ENCODE data around the gene AAMDC. TPM values are rescaled to one million over a fixed set of nuclear protein-coding genes. Genes with fewer than 3 reads are reported as not detected.
"Not testable (repeated sequence)": the region's sequence is repeated elsewhere in the genome, so short reads cannot be mapped to it uniquely, and the experiment has no call there.

The AAMDC gene
- total and polyA plus RNA-seq, 2 donors (not counting 1 experiment from before 2014, with no cell fraction given): 1.9 to 7.5 TPM

DNA sequence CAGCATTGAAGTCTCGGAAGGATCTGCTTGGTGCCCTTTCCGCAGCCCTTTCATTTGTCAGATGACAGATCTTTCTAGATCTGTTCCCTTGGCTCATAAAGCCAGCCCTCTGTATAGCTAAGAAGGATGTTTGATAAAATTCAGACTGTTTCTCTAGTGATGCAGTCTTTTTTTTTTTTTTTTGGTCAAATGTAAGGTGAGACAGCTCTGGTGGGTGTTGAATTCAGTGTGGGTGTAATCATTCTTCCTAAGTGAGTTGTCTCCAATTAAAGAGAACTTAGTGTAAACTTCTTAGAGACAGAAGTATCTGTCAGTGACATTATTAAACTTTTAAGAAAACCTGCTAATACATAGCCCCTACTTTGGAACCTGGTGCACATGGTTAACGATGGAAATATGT lies 53.3 kb downstream of the AAMDC start:
- Histone ChIP-seq H3K4me1 (ENCODE audit: control insufficient read depth in 2 of 2, insufficient read depth in 2 of 2, low read length in 2 of 2) (peaks cover 2% of the 10 kb centered on the region in 2 donors), H3K4me2 (replicated peaks; ENCODE audit: low read depth, low read length, poor library complexity, severe bottlenecking) (no peak overlapping the region), H3K36me3 (replicated peaks in 1 of 2; ENCODE audit: control extremely low read depth in 1 of 2, control insufficient read depth in 1 of 2, extremely low read depth in 1 of 2, insufficient read depth in 2 of 2, low read length in 1 of 2) (peaks cover 3 to 41% of the 10 kb centered on the region in 2 experiments), H3K27ac (ENCODE audit: low read length in 2 of 2) (no peak overlapping the region), H3K4me3 (ENCODE audit: control extremely low read depth in 1 of 5, extremely low read depth in 1 of 5, insufficient read depth in 1 of 5, low read depth in 2 of 5, low read length in 4 of 5) (no peak overlapping the region), H3K79me2 (ENCODE audit: control insufficient read depth, insufficient read depth, low read length) (no peaks in the 10 kb centered on the region), H4K20me1 (ENCODE audit: control insufficient read depth, insufficient read depth, low read length, poor library complexity, severe bottlenecking) (no peaks in the 10 kb centered on the region), H3K9ac (ENCODE audit: low read length) (no peak overlapping the region), H3K27me3 (replicated peaks in 1 of 4; ENCODE audit: control extremely low read depth in 1 of 4, control insufficient read depth in 3 of 4, insufficient read depth in 4 of 4, low read length in 3 of 4) (no peaks in the 10 kb centered on the region), H3K9me3 (ENCODE audit: control extremely low read depth in 1 of 3, control insufficient read depth in 2 of 3, insufficient read depth in 1 of 3, low read length in 2 of 3) (no peaks in the 10 kb centered on the region), H2AFZ (ENCODE audit: insufficient read depth, low read depth, low read length, poor library complexity, severe bottlenecking) (no peak overlapping the region)
- DNase-seq (no peak), ATAC-seq (ENCODE audit: low read depth) (no peak)
- TF ChIP-seq, protein P1, sequence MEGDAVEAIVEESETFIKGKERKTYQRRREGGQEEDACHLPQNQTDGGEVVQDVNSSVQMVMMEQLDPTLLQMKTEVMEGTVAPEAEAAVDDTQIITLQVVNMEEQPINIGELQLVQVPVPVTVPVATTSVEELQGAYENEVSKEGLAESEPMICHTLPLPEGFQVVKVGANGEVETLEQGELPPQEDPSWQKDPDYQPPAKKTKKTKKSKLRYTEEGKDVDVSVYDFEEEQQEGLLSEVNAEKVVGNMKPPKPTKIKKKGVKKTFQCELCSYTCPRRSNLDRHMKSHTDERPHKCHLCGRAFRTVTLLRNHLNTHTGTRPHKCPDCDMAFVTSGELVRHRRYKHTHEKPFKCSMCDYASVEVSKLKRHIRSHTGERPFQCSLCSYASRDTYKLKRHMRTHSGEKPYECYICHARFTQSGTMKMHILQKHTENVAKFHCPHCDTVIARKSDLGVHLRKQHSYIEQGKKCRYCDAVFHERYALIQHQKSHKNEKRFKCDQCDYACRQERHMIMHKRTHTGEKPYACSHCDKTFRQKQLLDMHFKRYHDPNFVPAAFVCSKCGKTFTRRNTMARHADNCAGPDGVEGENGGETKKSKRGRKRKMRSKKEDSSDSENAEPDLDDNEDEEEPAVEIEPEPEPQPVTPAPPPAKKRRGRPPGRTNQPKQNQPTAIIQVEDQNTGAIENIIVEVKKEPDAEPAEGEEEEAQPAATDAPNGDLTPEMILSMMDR (IDR thresholded peaks at IDR 0.05): no peak
- no peak for TF ChIP-seq EZH2 (IDR thresholded peaks at IDR 0.05; ENCODE audit: borderline replicate concordance, insufficient read depth, low read depth, low read length, poor library complexity, severe bottlenecking)
- intact Hi-C loops (cut with micrococcal nuclease): no loop called here
- H3K4me3 Mint-ChIP-seq: no peak overlapping the region
- WGBS (ENCODE audit: insufficient coverage): no CpG with 5 or more reads among the region's 3 CpGs
- ChIA-PET CTCF (no interaction called here), POLR2A (no interaction called here)
- H3K9me3 Mint-ChIP-seq (ENCODE audit: insufficient read depth): no peaks in the 10 kb centered on the region
- no peak overlapping the region for H3K27ac Mint-ChIP-seq
- H3K4me1 Mint-ChIP-seq: peaks cover 4% of the 10 kb centered on the region
- no peaks in the 10 kb centered on the region for H3K27me3 Mint-ChIP-seq

DNA sequence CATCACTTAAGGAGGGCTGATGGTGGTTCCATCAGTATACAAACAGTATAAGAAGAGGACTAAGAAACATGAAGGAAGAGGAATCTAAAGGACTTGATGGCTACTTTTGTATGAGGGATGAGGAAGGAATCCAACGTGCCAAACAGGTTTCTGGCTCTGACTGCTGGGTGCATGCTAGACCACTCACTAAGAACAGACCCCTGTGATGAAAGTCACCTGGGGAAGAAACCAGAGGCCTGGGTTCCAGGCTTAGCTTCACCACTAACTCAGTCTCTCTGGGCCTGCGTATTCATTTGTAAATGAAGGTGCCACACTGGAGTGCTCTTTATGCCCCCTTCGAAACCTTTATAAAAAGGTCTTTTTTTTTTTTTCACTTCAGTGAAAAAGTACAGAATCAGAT lies 55.1 kb downstream of the AAMDC start:
- intact Hi-C loops (cut with micrococcal nuclease): no loop called here
- Histone ChIP-seq H3K27ac (ENCODE audit: low read length in 2 of 2) (no peak overlapping the region), H3K4me1 (ENCODE audit: control insufficient read depth in 2 of 2, insufficient read depth in 2 of 2, low read length in 2 of 2) (peaks cover 10 to 11% of the 10 kb centered on the region in 2 donors), H2AFZ (ENCODE audit: insufficient read depth, low read depth, low read length, poor library complexity, severe bottlenecking) (no peak overlapping the region), H3K27me3 (replicated peaks in 1 of 4; ENCODE audit: control extremely low read depth in 1 of 4, control insufficient read depth in 3 of 4, insufficient read depth in 4 of 4, low read length in 3 of 4) (no peaks in the 10 kb centered on the region), H3K9ac (ENCODE audit: low read length) (no peak overlapping the region), H3K4me2 (replicated peaks; ENCODE audit: low read depth, low read length, poor library complexity, severe bottlenecking) (no peak overlapping the region), H3K9me3 (ENCODE audit: control extremely low read depth in 1 of 3, control insufficient read depth in 2 of 3, insufficient read depth in 1 of 3, low read length in 2 of 3) (no peaks in the 10 kb centered on the region), H3K79me2 (ENCODE audit: control insufficient read depth, insufficient read depth, low read length) (no peaks in the 10 kb centered on the region), H4K20me1 (ENCODE audit: control insufficient read depth, insufficient read depth, low read length, poor library complexity, severe bottlenecking) (no peaks in the 10 kb centered on the region), H3K36me3 (replicated peaks in 1 of 2; ENCODE audit: control extremely low read depth in 1 of 2, control insufficient read depth in 1 of 2, extremely low read depth in 1 of 2, insufficient read depth in 2 of 2, low read length in 1 of 2) (peaks cover 0 to 41% of the 10 kb centered on the region in 2 experiments), H3K4me3 (ENCODE audit: control extremely low read depth in 1 of 5, extremely low read depth in 1 of 5, insufficient read depth in 1 of 5, low read depth in 2 of 5, low read length in 4 of 5) (no peak overlapping the region)
- Mint-ChIP-seq H3K27me3 (no peaks in the 10 kb centered on the region), H3K4me1 (peaks cover 13% of the 10 kb centered on the region), H3K4me3 (no peak overlapping the region), H3K9me3 (ENCODE audit: insufficient read depth) (no peaks in the 10 kb centered on the region), H3K27ac (no peak overlapping the region)
- CTCF ChIA-PET: no interaction called here
- no peak for ATAC-seq (ENCODE audit: low read depth)
- TF ChIP-seq, protein P1 (IDR thresholded peaks at IDR 0.05): no peak
- TF ChIP-seq EZH2 (IDR thresholded peaks at IDR 0.05; ENCODE audit: borderline replicate concordance, insufficient read depth, low read depth, low read length, poor library complexity, severe bottlenecking): no peak
- WGBS (ENCODE audit: insufficient coverage): 100% methylated on average over 1 of the region's 3 CpGs
- POLR2A ChIA-PET: no interaction called here
- no peak for DNase-seq

DNA sequence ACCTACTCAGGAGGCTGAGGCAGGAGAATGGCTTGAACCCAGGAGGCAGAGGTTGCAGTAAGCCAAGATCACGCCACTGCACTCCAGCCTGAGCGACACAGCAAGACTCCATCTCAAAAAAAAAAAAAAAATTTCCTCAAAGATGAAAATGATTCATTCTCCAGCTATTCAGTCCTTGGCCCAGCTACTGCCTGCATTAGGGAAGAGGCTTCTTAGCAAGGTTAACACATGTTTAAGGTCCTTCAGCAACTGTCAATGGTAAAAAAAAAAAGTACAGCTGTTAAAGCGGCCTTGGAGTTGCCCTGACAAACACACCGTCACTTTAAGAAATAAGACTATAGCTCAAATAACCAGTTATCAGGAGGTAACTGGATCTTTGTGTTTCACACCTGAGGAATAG lies 57.3 kb downstream of the AAMDC start:
- H3K27me3 Mint-ChIP-seq; H3K79me2 ChIP-seq (ENCODE audit: control insufficient read depth, insufficient read depth, low read length); H2AFZ ChIP-seq (ENCODE audit: insufficient read depth, low read depth, low read length, poor library complexity, severe bottlenecking); DNase-seq; H3K9ac ChIP-seq (ENCODE audit: low read length); H3K4me2 ChIP-seq (replicated peaks; ENCODE audit: low read depth, low read length, poor library complexity, severe bottlenecking); H3K9me3 Mint-ChIP-seq (ENCODE audit: insufficient read depth); ATAC-seq (ENCODE audit: low read depth); H4K20me1 ChIP-seq (ENCODE audit: control insufficient read depth, insufficient read depth, low read length, poor library complexity, severe bottlenecking); H3K4me3 ChIP-seq (ENCODE audit: control extremely low read depth in 1 of 5, extremely low read depth in 1 of 5, insufficient read depth in 1 of 5, low read depth in 2 of 5, low read length in 4 of 5); intact Hi-C loops (cut with micrococcal nuclease); H3K9me3 ChIP-seq (ENCODE audit: control extremely low read depth in 1 of 3, control insufficient read depth in 2 of 3, insufficient read depth in 1 of 3, low read length in 2 of 3); H3K27ac ChIP-seq (ENCODE audit: low read length in 2 of 2); POLR2A ChIA-PET; CTCF ChIA-PET; H3K27ac Mint-ChIP-seq; H3K27me3 ChIP-seq (replicated peaks in 1 of 4; ENCODE audit: control extremely low read depth in 1 of 4, control insufficient read depth in 3 of 4, insufficient read depth in 4 of 4, low read length in 3 of 4); H3K4me3 Mint-ChIP-seq: not testable (repeated sequence)
- peaks cover 10 to 11% of the 10 kb centered on the region in 2 donors for H3K4me1 ChIP-seq (ENCODE audit: control insufficient read depth in 2 of 2, insufficient read depth in 2 of 2, low read length in 2 of 2)
- H3K36me3 ChIP-seq (replicated peaks in 1 of 2; ENCODE audit: control extremely low read depth in 1 of 2, control insufficient read depth in 1 of 2, extremely low read depth in 1 of 2, insufficient read depth in 2 of 2, low read length in 1 of 2): peaks cover 0 to 59% of the 10 kb centered on the region in 2 experiments
- H3K4me1 Mint-ChIP-seq: peaks cover 13% of the 10 kb centered on the region
- WGBS (ENCODE audit: insufficient coverage): no CpG with 5 or more reads among the region's 4 CpGs
